Pericardium fibroblast (primary cell): ENCODE data around the gene BTBD1. TPM values are rescaled to one million over a fixed set of nuclear protein-coding genes. Genes with fewer than 3 reads are reported as not detected.

ENCODE experiments used
- total RNA-seq: library from RNA; depleted of rRNA; stranded (reverse); fragments of >200 nt; gene quantifications from 2 replicates; pipeline ENCODE4 v1.2.3, GENCODE V29; 2015

The BTBD1 gene
- 85.2 and 90.8 TPM in 2 replicates for total RNA-seq

GRCh38 chr15:83066734-83067637 lies at the start of gene BTBD1:
TSS of gene BTBD1 (minus strand) at chr15:83067252. CDS start at chr15:83067151, 101 bp downstream.

GRCh38 chr15:83106994-83107840 lies 40.2 kb upstream of the BTBD1 start, which contains the start of gene TM6SF1:
TSS of gene TM6SF1 (plus strand) at chr15:83107645. CDS start at chr15:83107681, 36 bp downstream.

GRCh38 chr15:83011271-83012075 lies 55.6 kb downstream of the BTBD1 start, which contains the start of gene C15orf40:
TSS of gene C15orf40 (minus strand) at chr15:83011639. CDS start at chr15:83011607, 32 bp downstream.

GRCh38 chr15:82985688-82986441 lies 81.2 kb downstream of the BTBD1 start, which contains the start of gene RAMAC:
TSS of gene RAMAC (plus strand) at chr15:82986210. CDS start at chr15:82989019, 2,809 bp downstream.

Other genes starting within 250 kb of the BTBD1 start
- 1.6 and 1.9 TPM in 2 replicates for gene HOMER2, start 114.5 kb downstream of the BTBD1 start, total RNA-seq
- 19.1 and 25.4 TPM in 2 replicates for gene RAMAC, start 81.0 kb downstream of the BTBD1 start, total RNA-seq
- gene C15orf40, start 55.6 kb downstream of the BTBD1 start, total RNA-seq = 21.5 and 29.2 TPM in 2 replicates
- 0.60 and 4.3 TPM in 2 replicates for gene TM6SF1, start 40.4 kb upstream of the BTBD1 start, total RNA-seq
- 18.2 and 32.6 TPM in 2 replicates for gene HDGFL3, start 140.6 kb upstream of the BTBD1 start, total RNA-seq
- 4.5 and 10.2 TPM in 2 replicates for gene BNC1, start 217.4 kb upstream of the BTBD1 start, total RNA-seq